ENCODE data around the gene ACR.

DNA sequence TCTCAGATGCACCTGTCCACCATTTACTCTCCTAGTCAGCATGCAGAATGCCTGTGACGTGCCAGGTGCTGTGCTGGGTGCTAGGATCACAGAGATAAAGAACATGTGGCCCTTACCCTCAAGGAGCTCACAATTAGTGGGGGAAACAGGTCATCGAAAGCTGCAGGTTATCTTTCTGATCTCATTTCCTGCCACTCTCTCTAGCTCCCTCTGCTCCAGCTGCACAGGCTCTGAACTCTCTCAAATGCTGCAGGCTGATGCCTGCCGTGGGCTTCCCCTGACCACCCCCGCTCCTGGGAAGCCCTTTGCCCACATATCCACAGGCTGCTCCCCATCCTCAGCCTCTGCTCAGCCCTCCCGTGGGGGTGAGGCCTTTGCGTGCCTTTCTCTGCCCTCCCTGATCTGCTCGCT is 35.7 kb upstream of the ACR start:
- TF ChIP-seq BHLHE40 (IDR thresholded peaks at IDR 0.05; ENCODE audit: borderline replicate concordance) (no peak), FOXA1 (IDR thresholded peaks at IDR 0.05) (no peak), FOXK2 (IDR thresholded peaks at IDR 0.05) (no peak), SP1 (IDR thresholded peaks at IDR 0.05) (no peak), FOXM1 (IDR thresholded peaks at IDR 0.05; ENCODE audit: borderline replicate concordance) (no peak), ELF4 (IDR thresholded peaks at IDR 0.05) (no peak), PKNOX1 (IDR thresholded peaks at IDR 0.05) (no peak), ZNF384 (IDR thresholded peaks at IDR 0.05) (no peak), HDGF (IDR thresholded peaks at IDR 0.05; ENCODE audit: borderline replicate concordance) (no peak), LEF1 (IDR thresholded peaks at IDR 0.05; ENCODE audit: borderline replicate concordance) (no peak), SUZ12 (IDR thresholded peaks at IDR 0.05) (no peak), TARDBP (IDR thresholded peaks at IDR 0.05) (no peak), NFRKB (IDR thresholded peaks at IDR 0.05) (no peak)
